ENCODE data around the gene DCLK1.

GRCh38 chr13:35923347-35923746 is 207.8 kb downstream of the DCLK1 start:
- TF ChIP-seq CTCF (IDR thresholded peaks at IDR 0.05): no peak
- TF ChIP-seq POLR2AphosphoS5 (IDR thresholded peaks at IDR 0.05; ENCODE audit: insufficient read depth in 1 of 2, low read depth in 1 of 2): no peak
- TF ChIP-seq POLR2A (IDR thresholded peaks at IDR 0.05): no peak

All from vagina (tissue), 2 donors.